ENCODE results near the gene ZNF808. TPM values are rescaled to one million over a fixed set of nuclear protein-coding genes. Genes with fewer than 3 reads are reported as not detected.
"Not testable (repeated sequence)": the region's sequence is repeated elsewhere in the genome, so short reads cannot be mapped to it uniquely, and the experiment has no call there.

Gene ZNF808
- total RNA-seq, 5 donors from 2014 or later (not counting 1 experiment from before 2014, with no cell fraction given): 26.5 to 46.7 (median 41.3) TPM

DNA sequence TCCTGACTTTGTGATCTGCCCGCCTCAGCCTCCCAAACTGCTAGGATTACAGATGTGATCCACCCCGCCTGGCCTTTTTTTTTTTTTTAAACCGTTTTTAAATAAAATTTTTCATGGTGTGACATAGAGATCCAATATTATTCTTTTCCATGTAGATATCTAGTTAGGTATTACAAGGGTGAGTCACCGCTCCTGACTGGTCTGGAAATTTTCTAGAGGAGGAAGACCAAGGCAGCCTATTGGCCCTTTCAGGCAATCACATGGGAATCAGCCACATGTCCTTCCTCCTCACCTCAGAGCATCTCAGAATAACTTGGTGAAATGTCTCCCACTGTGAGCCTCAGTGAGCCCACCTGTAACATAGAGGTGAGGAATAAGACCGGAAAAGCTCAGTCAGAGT lies 13.7 kb downstream of the ZNF808 start:
- H3K27me3 ChIP-seq (replicated peaks in 1 of 2; ENCODE audit: control insufficient read depth in 2 of 2, extremely low read depth in 1 of 2, insufficient read depth in 2 of 2, low read length in 1 of 2); H3K4me3 ChIP-seq (ENCODE audit: control insufficient read depth in 1 of 2, extremely low read depth in 1 of 2, low read length in 1 of 2); H3K4me3 Mint-ChIP-seq; H3K27ac ChIP-seq (ENCODE audit: low read length); H3K27ac Mint-ChIP-seq; ATAC-seq (replicated peaks in 1 of 4); H3K27me3 Mint-ChIP-seq; DNase-seq; H3K9me3 ChIP-seq; CTCF ChIA-PET: not testable (repeated sequence)
- H3K4me1 ChIP-seq (ENCODE audit: control insufficient read depth in 1 of 2, extremely low read depth in 1 of 2, insufficient read depth in 2 of 2, low read length in 2 of 2): peaks cover 0 to 37% of the 10 kb centered on the region in 2 experiments
- Mint-ChIP-seq H3K4me1 (peaks cover 35 to 46% (median 40%) of the 10 kb centered on the region in 3 donors), H3K36me3 (peaks cover 69% of the 10 kb centered on the region), H3K9me3 (peaks cover 4 to 13% (median 8%) of the 10 kb centered on the region in 3 donors)
- POLR2A ChIA-PET: interaction anchor here in 1 of 2 donors (0.7 kb wide), 1 partner anchor 268 kb away, joined by 3 read pairs; no protein-coding TSS in a partner anchor
- no CpG with 5 or more reads among the region's 5 CpGs for WGBS (ENCODE audit: insufficient coverage)
- peaks cover 0 to 21% of the 10 kb centered on the region in 2 donors for H3K36me3 ChIP-seq (ENCODE audit: control insufficient read depth in 2 of 2, extremely low read depth in 1 of 2, insufficient read depth in 1 of 2, low read length in 1 of 2)

DNA sequence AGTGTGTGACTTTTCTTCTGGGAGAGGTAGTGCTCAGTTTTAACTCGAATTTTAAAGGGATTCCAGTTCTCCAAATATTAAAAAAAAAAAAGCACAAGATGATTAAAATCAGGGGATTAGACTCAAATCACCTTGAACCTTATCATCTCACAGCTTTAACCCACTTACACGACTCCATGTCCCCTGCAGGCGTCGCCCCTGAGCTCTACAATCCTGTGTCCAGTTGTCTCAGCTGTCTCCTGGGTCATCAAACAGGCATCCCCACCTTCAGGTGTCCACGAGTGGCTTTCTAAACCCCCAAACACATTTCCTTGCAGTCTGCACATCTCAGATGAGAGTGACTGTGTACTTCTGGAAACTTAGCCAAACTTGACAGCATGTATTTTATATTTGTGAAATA lies 14.1 kb downstream of the ZNF808 start:
- DNase-seq: no peak
- Histone ChIP-seq H3K4me1 (ENCODE audit: control insufficient read depth in 1 of 2, extremely low read depth in 1 of 2, insufficient read depth in 2 of 2, low read length in 2 of 2) (peaks cover 0 to 33% of the 10 kb centered on the region in 2 experiments), H3K36me3 (ENCODE audit: control insufficient read depth in 2 of 2, extremely low read depth in 1 of 2, insufficient read depth in 1 of 2, low read length in 1 of 2) (peaks cover 0 to 25% of the 10 kb centered on the region in 2 donors), H3K4me3 (ENCODE audit: control insufficient read depth in 1 of 2, extremely low read depth in 1 of 2, low read length in 1 of 2) (no peak overlapping the region), H3K27me3 (replicated peaks in 1 of 2; ENCODE audit: control insufficient read depth in 2 of 2, extremely low read depth in 1 of 2, insufficient read depth in 2 of 2, low read length in 1 of 2) (no peaks in the 10 kb centered on the region), H3K27ac (ENCODE audit: low read length) (no peak overlapping the region), H3K9me3 (no peaks in the 10 kb centered on the region)
- Mint-ChIP-seq H3K27ac (peak overlapping the region in 1 of 2 donors; percentile 44), H3K4me1 (peaks cover 31 to 42% (median 36%) of the 10 kb centered on the region in 3 donors), H3K36me3 (peaks cover 74% of the 10 kb centered on the region), H3K4me3 (no peak overlapping the region), H3K9me3 (peaks cover 4 to 13% (median 8%) of the 10 kb centered on the region in 3 donors), H3K27me3 (no peaks in the 10 kb centered on the region)
- ChIA-PET POLR2A (interaction anchor here in 1 of 2 donors (0.7 kb wide), 1 partner anchor 267 kb away, joined by 3 read pairs; no protein-coding TSS in a partner anchor), CTCF (no interaction called here)
- no peak for ATAC-seq (replicated peaks in 1 of 4)
- WGBS (ENCODE audit: insufficient coverage): 94% methylated on average over 3 of the region's 5 CpGs

DNA sequence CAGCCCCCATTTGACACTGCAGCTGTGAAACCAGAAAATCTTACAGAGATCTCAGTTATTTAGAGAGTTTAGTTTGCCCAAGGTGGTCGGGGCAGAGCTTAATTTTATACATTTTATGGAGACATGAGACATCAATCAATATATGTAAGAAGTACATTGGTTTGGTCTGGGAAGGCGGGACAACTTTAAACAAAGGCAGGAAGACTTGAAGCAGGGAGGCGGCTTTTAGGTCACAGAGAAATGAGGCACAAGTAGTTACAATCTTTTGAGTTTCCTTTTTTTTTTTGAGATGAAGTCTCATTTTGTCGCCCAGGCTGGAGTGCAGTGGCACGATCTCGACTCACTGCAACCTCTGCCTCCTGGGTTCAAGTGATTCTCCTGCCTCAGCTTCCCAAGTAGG lies 15.1 kb downstream of the ZNF808 start:
- Mint-ChIP-seq H3K27ac (peak overlapping the region; percentile 77 to 85), H3K4me3 (peak overlapping the region in 2 of 3 donors; percentile 28 to 33), H3K9me3 (peaks cover 4 to 13% (median 8%) of the 10 kb centered on the region in 3 donors), H3K4me1 (peaks cover 22 to 33% (median 28%) of the 10 kb centered on the region in 3 donors), H3K36me3 (peaks cover 82% of the 10 kb centered on the region)
- CTCF ChIA-PET: interaction anchor here in 1 of 2 donors (0.6 kb wide), 1 partner anchor 136 kb away, joined by 14 read pairs; no protein-coding TSS in a partner anchor
- H3K9me3 ChIP-seq; POLR2A ChIA-PET; H3K27me3 Mint-ChIP-seq; DNase-seq; H3K4me3 ChIP-seq (ENCODE audit: control insufficient read depth in 1 of 2, extremely low read depth in 1 of 2, low read length in 1 of 2); H3K27me3 ChIP-seq (replicated peaks in 1 of 2; ENCODE audit: control insufficient read depth in 2 of 2, extremely low read depth in 1 of 2, insufficient read depth in 2 of 2, low read length in 1 of 2); ATAC-seq (replicated peaks in 1 of 4): not testable (repeated sequence)
- peaks cover 0 to 24% of the 10 kb centered on the region in 2 experiments for H3K4me1 ChIP-seq (ENCODE audit: control insufficient read depth in 1 of 2, extremely low read depth in 1 of 2, insufficient read depth in 2 of 2, low read length in 2 of 2)
- WGBS (ENCODE audit: insufficient coverage): no CpG with 5 or more reads among the region's 6 CpGs
- peaks cover 0 to 29% of the 10 kb centered on the region in 2 donors for H3K36me3 ChIP-seq (ENCODE audit: control insufficient read depth in 2 of 2, extremely low read depth in 1 of 2, insufficient read depth in 1 of 2, low read length in 1 of 2)
- peak overlapping the region; percentile 55 for H3K27ac ChIP-seq (ENCODE audit: low read length)

DNA sequence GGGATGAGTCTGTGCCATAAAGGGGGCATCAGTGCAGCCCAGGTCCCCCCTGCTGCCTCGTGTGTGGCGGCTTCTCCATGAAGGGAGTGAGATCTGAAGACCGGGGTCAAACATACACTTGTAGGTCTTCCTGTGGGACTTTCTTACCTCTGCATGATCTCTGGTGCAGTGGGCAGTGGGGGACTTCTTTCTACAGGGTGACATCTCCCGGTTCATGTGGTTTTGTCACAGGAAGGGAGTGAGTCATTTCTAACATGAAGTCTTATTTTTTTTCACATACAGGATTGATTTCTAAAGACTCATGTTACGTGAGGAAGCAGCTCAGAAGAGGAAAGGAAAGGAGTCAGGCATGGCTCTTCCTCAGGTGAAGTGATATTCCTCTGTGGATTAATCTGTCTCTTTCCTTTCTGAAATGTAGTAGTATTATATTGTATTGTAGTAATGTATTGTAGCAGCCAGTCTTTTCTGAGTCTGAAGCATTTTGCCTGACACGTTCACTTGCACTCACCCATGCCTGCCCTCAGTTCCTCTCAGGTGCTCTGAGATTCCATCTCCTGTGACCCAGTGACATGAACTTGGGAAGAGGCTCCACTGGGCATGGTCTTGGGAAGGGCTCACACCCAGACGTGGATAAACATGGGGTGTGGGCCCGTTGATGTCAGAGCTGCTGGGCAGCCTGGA lies 15.7 kb downstream of the ZNF808 start:
- H3K27me3 Mint-ChIP-seq: no peaks in the 10 kb centered on the region
- DNase-seq: peak in 23 of 35 experiments; percentile 2 to 68 (median 17)
- peak overlapping the region; percentile 7 to 33 (median 28) for H3K4me3 Mint-ChIP-seq
- H3K4me3 ChIP-seq (ENCODE audit: control insufficient read depth in 1 of 2, extremely low read depth in 1 of 2, low read length in 1 of 2): no peak overlapping the region
- H3K9me3 Mint-ChIP-seq: peaks cover 4 to 13% (median 8%) of the 10 kb centered on the region in 3 donors
- peak; percentile 64 to 92 (median 76) for ATAC-seq (replicated peaks in 1 of 4)
- peaks cover 0 to 34% of the 10 kb centered on the region in 2 donors for H3K36me3 ChIP-seq (ENCODE audit: control insufficient read depth in 2 of 2, extremely low read depth in 1 of 2, insufficient read depth in 1 of 2, low read length in 1 of 2)
- H3K27ac ChIP-seq (ENCODE audit: low read length): peak overlapping the region; percentile 55
- POLR2A ChIA-PET: no interaction called here
- H3K27me3 ChIP-seq (replicated peaks in 1 of 2; ENCODE audit: control insufficient read depth in 2 of 2, extremely low read depth in 1 of 2, insufficient read depth in 2 of 2, low read length in 1 of 2): no peaks in the 10 kb centered on the region
- peaks cover 0 to 24% of the 10 kb centered on the region in 2 experiments for H3K4me1 ChIP-seq (ENCODE audit: control insufficient read depth in 1 of 2, extremely low read depth in 1 of 2, insufficient read depth in 2 of 2, low read length in 2 of 2)
- peaks cover 88% of the 10 kb centered on the region for H3K36me3 Mint-ChIP-seq
- WGBS (ENCODE audit: insufficient coverage): 86% methylated on average over 3 of the region's 8 CpGs
- CTCF ChIA-PET: interaction anchor here (0.6 to 0.7 kb wide), 2 partner anchors 136 to 241 kb away, joined by 3 to 14 read pairs; no protein-coding TSS in a partner anchor
- peak overlapping the region; percentile 77 to 85 for H3K27ac Mint-ChIP-seq
- H3K9me3 ChIP-seq: no peaks in the 10 kb centered on the region
- H3K4me1 Mint-ChIP-seq: peaks cover 22 to 33% (median 27%) of the 10 kb centered on the region in 3 donors

DNA sequence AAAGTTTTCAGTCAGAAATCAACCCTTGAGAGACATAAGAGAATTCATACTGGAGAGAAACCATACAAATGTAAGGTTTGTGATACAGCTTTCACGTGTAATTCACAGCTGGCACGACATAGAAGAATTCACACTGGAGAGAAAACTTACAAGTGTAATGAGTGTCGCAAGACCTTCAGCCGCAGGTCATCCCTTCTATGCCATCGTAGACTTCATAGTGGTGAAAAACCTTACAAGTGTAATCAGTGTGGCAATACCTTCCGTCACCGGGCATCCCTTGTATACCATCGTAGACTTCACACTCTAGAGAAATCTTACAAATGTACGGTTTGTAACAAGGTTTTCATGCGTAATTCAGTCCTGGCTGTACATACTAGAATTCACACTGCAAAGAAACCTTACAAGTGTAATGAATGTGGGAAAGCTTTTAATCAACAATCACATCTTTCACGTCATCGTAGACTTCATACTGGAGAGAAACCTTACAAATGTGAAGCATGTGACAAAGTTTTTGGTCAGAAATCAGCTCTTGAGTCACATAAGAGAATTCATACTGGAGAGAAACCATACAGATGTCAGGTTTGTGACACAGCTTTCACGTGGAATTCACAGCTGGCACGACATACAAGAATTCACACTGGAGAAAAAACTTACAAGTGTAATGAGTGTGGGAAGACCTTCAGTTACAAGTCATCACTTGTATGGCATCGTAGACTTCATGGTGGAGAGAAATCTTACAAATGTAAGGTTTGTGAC lies 26.9 kb downstream of the ZNF808 start:
- Mint-ChIP-seq H3K4me1 (no peaks in the 10 kb centered on the region), H3K27ac (no peak overlapping the region), H3K4me3 (no peak overlapping the region), H3K9me3 (peaks cover 19 to 56% (median 53%) of the 10 kb centered on the region in 3 donors), H3K27me3 (no peaks in the 10 kb centered on the region), H3K36me3 (peaks cover 75% of the 10 kb centered on the region)
- H3K4me3 ChIP-seq (ENCODE audit: control insufficient read depth in 1 of 2, extremely low read depth in 1 of 2, low read length in 1 of 2): no peak overlapping the region
- ChIA-PET POLR2A (no interaction called here), CTCF (no interaction called here)
- WGBS (ENCODE audit: insufficient coverage): 100% methylated on average over 8 of the region's 15 CpGs
- no peak overlapping the region for H3K27ac ChIP-seq (ENCODE audit: low read length)
- ATAC-seq (replicated peaks in 1 of 4) (no peak), DNase-seq (no peak)
- H3K27me3 ChIP-seq (replicated peaks in 1 of 2; ENCODE audit: control insufficient read depth in 2 of 2, extremely low read depth in 1 of 2, insufficient read depth in 2 of 2, low read length in 1 of 2): no peaks in the 10 kb centered on the region
- H3K36me3 ChIP-seq (ENCODE audit: control insufficient read depth in 2 of 2, extremely low read depth in 1 of 2, insufficient read depth in 1 of 2, low read length in 1 of 2): peaks cover 25 to 61% of the 10 kb centered on the region in 2 donors
- no peaks in the 10 kb centered on the region for H3K4me1 ChIP-seq (ENCODE audit: control insufficient read depth in 1 of 2, extremely low read depth in 1 of 2, insufficient read depth in 2 of 2, low read length in 2 of 2)
- H3K9me3 ChIP-seq: peaks cover 23% of the 10 kb centered on the region

DNA sequence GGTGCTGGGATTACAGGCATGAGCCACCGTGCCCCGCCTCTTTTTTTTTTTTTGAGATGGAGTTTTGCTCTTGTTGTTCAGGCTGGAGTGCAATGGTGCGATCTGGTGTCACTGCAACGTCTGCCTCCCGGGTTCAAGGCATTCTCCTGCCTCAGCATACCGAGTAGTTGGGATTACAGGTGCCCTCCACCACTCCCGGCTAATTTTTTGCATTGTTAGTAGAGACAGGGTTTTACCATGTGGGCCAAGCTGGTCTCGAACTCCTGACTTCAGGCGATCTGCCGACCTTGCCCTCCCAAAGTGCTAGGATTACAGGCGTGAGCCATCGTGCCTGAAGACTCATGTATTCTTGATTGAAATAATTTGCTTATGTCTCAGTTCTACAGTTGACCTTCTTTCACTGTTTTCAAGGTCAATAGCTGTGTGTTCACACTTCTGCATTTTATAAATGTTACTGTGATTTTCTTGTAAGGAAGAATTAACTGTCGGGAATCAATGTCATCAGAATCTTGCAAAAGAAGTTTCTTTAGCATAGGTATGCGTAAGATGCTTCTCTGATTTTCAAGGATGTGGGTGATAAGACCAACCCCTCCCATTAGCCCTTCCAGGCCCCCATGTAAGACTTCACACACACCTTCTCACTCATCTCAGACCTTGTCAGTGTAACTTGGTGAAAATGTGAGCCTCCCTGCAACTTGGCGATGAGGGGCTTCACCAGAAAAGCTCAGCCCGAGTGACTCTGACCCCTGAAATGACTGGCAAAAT lies 29.9 kb downstream of the ZNF808 start:
- Mint-ChIP-seq H3K9me3 (peaks cover 20 to 64% (median 61%) of the 10 kb centered on the region in 3 donors), H3K36me3 (peaks cover 74% of the 10 kb centered on the region), H3K4me1 (no peaks in the 10 kb centered on the region), H3K4me3 (no peak overlapping the region), H3K27ac (no peak overlapping the region), H3K27me3 (no peaks in the 10 kb centered on the region)
- H3K4me1 ChIP-seq (ENCODE audit: control insufficient read depth in 1 of 2, extremely low read depth in 1 of 2, insufficient read depth in 2 of 2, low read length in 2 of 2): no peaks in the 10 kb centered on the region
- CTCF ChIA-PET: no interaction called here
- H3K27ac ChIP-seq (ENCODE audit: low read length): no peak overlapping the region
- no peak for ATAC-seq (replicated peaks in 1 of 4)
- POLR2A ChIA-PET: interaction anchor here (0.6 kb wide), 2 partner anchors 15 to 861 kb away, joined by 5 to 8 read pairs; no protein-coding TSS in a partner anchor
- H3K9me3 ChIP-seq: peaks cover 19% of the 10 kb centered on the region
- DNase-seq: no peak
- WGBS (ENCODE audit: insufficient coverage): no CpG with 5 or more reads among the region's 16 CpGs
- peaks cover 14 to 39% of the 10 kb centered on the region in 2 donors for H3K36me3 ChIP-seq (ENCODE audit: control insufficient read depth in 2 of 2, extremely low read depth in 1 of 2, insufficient read depth in 1 of 2, low read length in 1 of 2)
- no peaks in the 10 kb centered on the region for H3K27me3 ChIP-seq (replicated peaks in 1 of 2; ENCODE audit: control insufficient read depth in 2 of 2, extremely low read depth in 1 of 2, insufficient read depth in 2 of 2, low read length in 1 of 2)
- no peak overlapping the region for H3K4me3 ChIP-seq (ENCODE audit: control insufficient read depth in 1 of 2, extremely low read depth in 1 of 2, low read length in 1 of 2)
